RCC 7860 (cell line): Measurements from ENCODE around the gene CD81.
"Not testable (repeated sequence)": the region's sequence is repeated elsewhere in the genome, so short reads cannot be mapped to it uniquely, and the experiment has no call there.

Source experiments
- DNase-seq: peaks from one replicate; pipeline ENCODE4 v3.0.0-alpha.2; 2015; ENCODE audit warnings: low spot score
- FAIRE-seq: peaks from 2 replicates; lab custom pipeline; 2012; peaks lifted over from hg19 to GRCh38; lab: Jason Lieb, UNC

Gene CD81

GRCh38 chr11:2376751-2377451 is at the start of gene CD81:
Gene CD81, plus strand, starts transcription at chr11:2377310. Its CDS starts 240 bp downstream, at chr11:2377550.
- DNase-seq (no peak), FAIRE-seq (no peak)

GRCh38 chr11:2328021-2328420 is 49.1 kb upstream of the CD81 start:
- no peak for FAIRE-seq
- no peak for DNase-seq

- DNase-seq (no peak), FAIRE-seq (no peak)
These were observed 48.3 kb upstream of the CD81 start for GRCh38 chr11:2328656-2329354.

- FAIRE-seq = no peak
- no peak for DNase-seq
These were observed 47.6 kb upstream of the CD81 start for GRCh38 chr11:2329551-2329950.

GRCh38 chr11:2330696-2331095 is 46.4 kb upstream of the CD81 start:
- no peak for FAIRE-seq
- DNase-seq = no peak

- FAIRE-seq (no peak), DNase-seq (no peak)
These were observed 45.7 kb upstream of the CD81 start for GRCh38 chr11:2331404-2331803.

GRCh38 chr11:2332569-2332968 is 44.5 kb upstream of the CD81 start:
- not testable (repeated sequence) for FAIRE-seq, DNase-seq

- FAIRE-seq = not testable (repeated sequence)
These were observed 43.5 kb upstream of the CD81 start for GRCh38 chr11:2333486-2334205.

GRCh38 chr11:2335286-2335685 is 41.8 kb upstream of the CD81 start:
- not testable (repeated sequence) for DNase-seq, FAIRE-seq

More at GRCh38 chr11:2333486-2334205, 43.5 kb upstream of the CD81 start:
- DNase-seq = not testable (repeated sequence)

- FAIRE-seq, DNase-seq: not testable (repeated sequence)
These were observed 38.4 kb upstream of the CD81 start for GRCh38 chr11:2338760-2339159.

GRCh38 chr11:2342557-2342956 is 34.6 kb upstream of the CD81 start:
- FAIRE-seq (no peak), DNase-seq (no peak)

GRCh38 chr11:2342981-2343380 is 34.1 kb upstream of the CD81 start:
- no peak for DNase-seq
- no peak for FAIRE-seq

GRCh38 chr11:2343502-2343901 is 33.6 kb upstream of the CD81 start:
- no peak for FAIRE-seq
- no peak for DNase-seq

- DNase-seq (no peak), FAIRE-seq (no peak)
These were observed 32.1 kb upstream of the CD81 start for GRCh38 chr11:2345050-2345449.

- no peak for DNase-seq
- no peak for FAIRE-seq
These were observed 31.1 kb upstream of the CD81 start for GRCh38 chr11:2346014-2346413.

GRCh38 chr11:2346586-2347307 is 30.4 kb upstream of the CD81 start:
- DNase-seq (no peak), FAIRE-seq (no peak)

- DNase-seq (no peak), FAIRE-seq (no peak)
These were observed 29.7 kb upstream of the CD81 start for GRCh38 chr11:2347308-2347830.

- no peak for DNase-seq
- FAIRE-seq = no peak
These were observed 28.1 kb upstream of the CD81 start for GRCh38 chr11:2348986-2349385.

- no peak for FAIRE-seq
- DNase-seq = no peak
These were observed 25.4 kb upstream of the CD81 start for GRCh38 chr11:2351701-2352100.

- DNase-seq (no peak), FAIRE-seq (no peak)
These were observed 24.7 kb upstream of the CD81 start for GRCh38 chr11:2352420-2352819.
